ENCODE measurements around the gene PARVG.

GRCh38 chr22:44145544-44145943 is 35.2 kb upstream of the PARVG start:
- TF ChIP-seq, protein P1, sequence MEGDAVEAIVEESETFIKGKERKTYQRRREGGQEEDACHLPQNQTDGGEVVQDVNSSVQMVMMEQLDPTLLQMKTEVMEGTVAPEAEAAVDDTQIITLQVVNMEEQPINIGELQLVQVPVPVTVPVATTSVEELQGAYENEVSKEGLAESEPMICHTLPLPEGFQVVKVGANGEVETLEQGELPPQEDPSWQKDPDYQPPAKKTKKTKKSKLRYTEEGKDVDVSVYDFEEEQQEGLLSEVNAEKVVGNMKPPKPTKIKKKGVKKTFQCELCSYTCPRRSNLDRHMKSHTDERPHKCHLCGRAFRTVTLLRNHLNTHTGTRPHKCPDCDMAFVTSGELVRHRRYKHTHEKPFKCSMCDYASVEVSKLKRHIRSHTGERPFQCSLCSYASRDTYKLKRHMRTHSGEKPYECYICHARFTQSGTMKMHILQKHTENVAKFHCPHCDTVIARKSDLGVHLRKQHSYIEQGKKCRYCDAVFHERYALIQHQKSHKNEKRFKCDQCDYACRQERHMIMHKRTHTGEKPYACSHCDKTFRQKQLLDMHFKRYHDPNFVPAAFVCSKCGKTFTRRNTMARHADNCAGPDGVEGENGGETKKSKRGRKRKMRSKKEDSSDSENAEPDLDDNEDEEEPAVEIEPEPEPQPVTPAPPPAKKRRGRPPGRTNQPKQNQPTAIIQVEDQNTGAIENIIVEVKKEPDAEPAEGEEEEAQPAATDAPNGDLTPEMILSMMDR (IDR thresholded peaks at IDR 0.05; ENCODE audit: insufficient read depth, low read length, poor library complexity, severe bottlenecking), result no peak
- no peak for TF ChIP-seq EZH2phosphoT487 (conservative IDR thresholded peaks at IDR 0.05; ENCODE audit: low read length)

Measured in SU-DHL-6 (cell line).